Stimulated activated effector memory CD8-positive, alpha-beta T cell treated with anti-CD3 and anti-CD28 coated beads, Interleukin-12 subunit alpha, Interleukin-12 subunit beta, amount 100 ng/mL, for 72 hours (primary cell): Measurements from ENCODE around the gene KIAA1755.
"Not testable (repeated sequence)": the region's sequence is repeated elsewhere in the genome, so short reads cannot be mapped to it uniquely, and the experiment has no call there.

Experiments
- ATAC-seq: fragments of 150-1000 bp; cut with Tn5 transposase; 2 replicates; pipeline ENCODE4 v1.10.0; 2021
- DNase-seq, 2 donors: peaks; one replicate each; pipeline ENCODE4 v3.0.0; 2021 to 2022; ENCODE audit warnings: low spot score in 2 of 2
- H3K27ac Mint-ChIP-seq: one replicate; pipeline ENCODE4 v1.8.0; 2022; ENCODE audit warnings: mild to moderate bottlenecking, mixed read lengths
- H3K36me3 Mint-ChIP-seq: one replicate; pipeline ENCODE4 v1.8.0; 2022; ENCODE audit warnings: mild to moderate bottlenecking, mixed read lengths
- H3K4me1 Mint-ChIP-seq: one replicate; pipeline ENCODE4 v1.8.0; 2022; ENCODE audit warnings: mixed read lengths
- H3K4me3 Mint-ChIP-seq: one replicate; pipeline ENCODE4 v1.8.0; 2022; ENCODE audit warnings: mild to moderate bottlenecking, mixed read lengths
- H3K9me3 Mint-ChIP-seq: one replicate; pipeline ENCODE4 v1.8.0; 2022; ENCODE audit warnings: mixed read lengths

KIAA1755 gene

GRCh38 chr20:38297916-38298674 lies 37.6 kb upstream of the KIAA1755 start:
- no peaks in the 10 kb centered on the region for H3K36me3 Mint-ChIP-seq
- peaks cover 7% of the 10 kb centered on the region for H3K4me1 Mint-ChIP-seq
- no peak overlapping the region for H3K27ac Mint-ChIP-seq
- no peaks in the 10 kb centered on the region for H3K9me3 Mint-ChIP-seq
- ATAC-seq (no peak), DNase-seq (no peak)
- no peak overlapping the region for H3K4me3 Mint-ChIP-seq

- H3K36me3 Mint-ChIP-seq, result no peaks in the 10 kb centered on the region
- ATAC-seq (no peak), DNase-seq (no peak)
- H3K27ac Mint-ChIP-seq, result no peak overlapping the region
- no peaks in the 10 kb centered on the region for H3K4me1 Mint-ChIP-seq
- H3K4me3 Mint-ChIP-seq, result no peak overlapping the region
- H3K9me3 Mint-ChIP-seq, result no peaks in the 10 kb centered on the region
Observed at GRCh38 chr20:38296433-38296832, 35.9 kb upstream of the KIAA1755 start.

GRCh38 chr20:38295811-38296210 lies 35.3 kb upstream of the KIAA1755 start:
- DNase-seq (no peak), ATAC-seq (no peak)
- H3K27ac Mint-ChIP-seq, result no peak overlapping the region
- H3K36me3 Mint-ChIP-seq, result no peaks in the 10 kb centered on the region
- no peaks in the 10 kb centered on the region for H3K4me1 Mint-ChIP-seq
- H3K9me3 Mint-ChIP-seq, result no peaks in the 10 kb centered on the region
- no peak overlapping the region for H3K4me3 Mint-ChIP-seq

GRCh38 chr20:38294076-38294591 lies 33.6 kb upstream of the KIAA1755 start:
- H3K9me3 Mint-ChIP-seq, result no peaks in the 10 kb centered on the region
- H3K36me3 Mint-ChIP-seq, result no peaks in the 10 kb centered on the region
- ATAC-seq, result no peak
- no peaks in the 10 kb centered on the region for H3K4me1 Mint-ChIP-seq
- H3K27ac Mint-ChIP-seq, result no peak overlapping the region
- no peak for DNase-seq
- H3K4me3 Mint-ChIP-seq, result no peak overlapping the region

GRCh38 chr20:38293491-38294065 lies 33.0 kb upstream of the KIAA1755 start:
- Mint-ChIP-seq H3K4me1 (no peaks in the 10 kb centered on the region), H3K36me3 (no peaks in the 10 kb centered on the region), H3K9me3 (no peaks in the 10 kb centered on the region), H3K27ac (no peak overlapping the region), H3K4me3 (no peak overlapping the region)
- DNase-seq (no peak), ATAC-seq (no peak)

GRCh38 chr20:38291966-38292365 lies 31.4 kb upstream of the KIAA1755 start:
- no peak for DNase-seq
- Mint-ChIP-seq H3K4me1 (no peaks in the 10 kb centered on the region), H3K27ac (no peak overlapping the region), H3K36me3 (no peaks in the 10 kb centered on the region), H3K9me3 (no peaks in the 10 kb centered on the region), H3K4me3 (no peak overlapping the region)
- ATAC-seq, result no peak

GRCh38 chr20:38290829-38291814 lies 30.6 kb upstream of the KIAA1755 start:
- Mint-ChIP-seq H3K4me1 (no peaks in the 10 kb centered on the region), H3K4me3 (no peak overlapping the region), H3K36me3 (no peaks in the 10 kb centered on the region), H3K27ac (no peak overlapping the region), H3K9me3 (no peaks in the 10 kb centered on the region)
- DNase-seq (no peak), ATAC-seq (no peak)

- DNase-seq, result no peak
- Mint-ChIP-seq H3K4me1 (no peaks in the 10 kb centered on the region), H3K9me3 (no peaks in the 10 kb centered on the region), H3K4me3 (no peak overlapping the region), H3K27ac (no peak overlapping the region), H3K36me3 (no peaks in the 10 kb centered on the region)
- no peak for ATAC-seq
Observed at GRCh38 chr20:38286586-38287531, 26.3 kb upstream of the KIAA1755 start.

GRCh38 chr20:38284893-38285444 lies 24.4 kb upstream of the KIAA1755 start:
- Mint-ChIP-seq H3K9me3 (no peaks in the 10 kb centered on the region), H3K27ac (no peak overlapping the region), H3K4me1 (no peaks in the 10 kb centered on the region), H3K4me3 (no peak overlapping the region), H3K36me3 (no peaks in the 10 kb centered on the region)
- DNase-seq (no peak), ATAC-seq (peak; percentile 45)

- H3K27ac Mint-ChIP-seq, H3K9me3 Mint-ChIP-seq, DNase-seq, ATAC-seq, H3K4me3 Mint-ChIP-seq, H3K36me3 Mint-ChIP-seq, H3K4me1 Mint-ChIP-seq: not testable (repeated sequence)
Observed at GRCh38 chr20:38284066-38284650, 23.6 kb upstream of the KIAA1755 start.

GRCh38 chr20:38283236-38283635 lies 22.7 kb upstream of the KIAA1755 start:
- Mint-ChIP-seq H3K36me3 (no peaks in the 10 kb centered on the region), H3K4me1 (no peaks in the 10 kb centered on the region), H3K27ac (no peak overlapping the region), H3K9me3 (no peaks in the 10 kb centered on the region), H3K4me3 (no peak overlapping the region)
- DNase-seq (no peak), ATAC-seq (no peak)

GRCh38 chr20:38281176-38281915 lies 20.8 kb upstream of the KIAA1755 start:
- H3K4me1 Mint-ChIP-seq, H3K9me3 Mint-ChIP-seq, ATAC-seq, H3K4me3 Mint-ChIP-seq, H3K36me3 Mint-ChIP-seq, H3K27ac Mint-ChIP-seq, DNase-seq: not testable (repeated sequence)

- no peak for ATAC-seq
- H3K9me3 Mint-ChIP-seq, result no peaks in the 10 kb centered on the region
- no peak for DNase-seq
- no peaks in the 10 kb centered on the region for H3K4me1 Mint-ChIP-seq
- H3K36me3 Mint-ChIP-seq, result no peaks in the 10 kb centered on the region
- no peak overlapping the region for H3K27ac Mint-ChIP-seq
- no peak overlapping the region for H3K4me3 Mint-ChIP-seq
Observed at GRCh38 chr20:38278763-38279162, 18.2 kb upstream of the KIAA1755 start.
